H1 (cell line): Measurements from ENCODE around the gene HRH1.

Source experiments
- CEBPB ChIP-seq: IDR thresholded peaks from 2 replicates; pipeline ENCODE4 v1.6.1; 2012; ENCODE audit warnings: low read depth, low read length
- CTBP2 ChIP-seq: IDR thresholded peaks from 2 replicates; pipeline ENCODE4 v1.7.0; 2011; ENCODE audit warnings: borderline replicate concordance, mild to moderate bottlenecking, moderate library complexity, mixed read lengths, low read length; ENCODE audit not compliant: insufficient read depth, insufficient read length
- EZH2 ChIP-seq: fragments of 200-600 bp; sonication (generic); IDR thresholded peaks from 2 replicates; pipeline ENCODE4 v1.7.1; 2012; ENCODE audit warnings: low read depth, mild to moderate bottlenecking, moderate library complexity, low read length, inconsistent platforms; ENCODE audit not compliant: severe bottlenecking
- MAFK ChIP-seq: IDR thresholded peaks from 2 replicates; pipeline ENCODE4 v1.6.1; 2012; ENCODE audit warnings: low read depth, mild to moderate bottlenecking, improper control_type of control experiment, low read length
- POLR2A ChIP-seq, 2 experiments: IDR thresholded peaks; 1 replicate in 1 of 2; 2 replicates in 1 of 2; pipeline ENCODE4 v1.6.1; 2011; ENCODE audit warnings: low read depth in 2 of 2, low read length in 2 of 2, mild to moderate bottlenecking in 2 of 2; ENCODE audit errors: control extremely low read depth in 1 of 2
- POLR2AphosphoS5 ChIP-seq: IDR thresholded peaks from 2 replicates; pipeline ENCODE4 v1.6.1; 2011; ENCODE audit warnings: low read depth, low read length
- RAD21 ChIP-seq, 2 experiments: IDR thresholded peaks in 1 of 2; conservative IDR thresholded peaks in 1 of 2; 2 replicates each; pipeline ENCODE4 v1.6.1; 2011; ENCODE audit warnings: low read depth in 2 of 2, low read length in 2 of 2, improper control_type of control experiment in 1 of 2, inconsistent platforms in 1 of 2, mild to moderate bottlenecking in 1 of 2, moderate library complexity in 1 of 2
- SIN3A ChIP-seq, 2 experiments: IDR thresholded peaks in 1 of 2; conservative IDR thresholded peaks in 1 of 2; 2 replicates each; pipeline ENCODE4 v1.6.1; 2011 to 2012; ENCODE audit warnings: low read length in 2 of 2, improper control_type of control experiment in 1 of 2, low read depth in 1 of 2, mild to moderate bottlenecking in 1 of 2
- TF ChIP-seq, protein P1 (sequence below), 3 experiments: IDR thresholded peaks; 1 replicate in 2 of 3; 2 replicates in 1 of 3; pipeline versions ENCODE4 v1.5.1 to v1.6.1; 2011; ENCODE audit warnings: low read length in 3 of 3, mild to moderate bottlenecking in 3 of 3, inconsistent platforms in 2 of 3, low read depth in 1 of 3, moderate library complexity in 1 of 3; ENCODE audit not compliant: insufficient read depth in 1 of 3; ENCODE audit errors: control extremely low read depth in 1 of 3
- TF ChIP-seq, protein P2 (sequence below): IDR thresholded peaks from 2 replicates; pipeline ENCODE4 v1.6.1; 2012; ENCODE audit warnings: inconsistent platforms

DNA sequence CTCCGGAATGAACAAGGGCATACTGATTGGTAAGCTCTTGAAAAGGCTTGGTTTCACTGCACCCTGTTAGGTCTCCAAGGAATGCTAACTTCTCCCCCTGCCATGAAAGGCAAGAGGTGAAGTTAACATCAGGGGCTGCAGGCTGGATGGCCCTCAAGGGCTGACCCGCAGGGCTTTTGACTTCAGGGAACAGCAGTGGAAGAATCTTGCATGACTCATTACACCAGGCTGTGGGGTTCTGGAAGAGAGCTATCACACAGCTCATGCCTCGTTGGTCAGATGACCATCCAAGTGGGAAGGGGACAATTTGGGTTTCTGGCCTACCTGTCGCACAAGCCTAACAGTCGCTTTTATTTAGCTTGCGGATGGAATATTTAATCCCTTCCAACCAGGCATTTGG, 94.3 kb downstream of the HRH1 start:
- TF ChIP-seq POLR2AphosphoS5 (no peak), CEBPB (no peak), EZH2 (no peak), SIN3A (conservative IDR thresholded peaks at IDR 0.05 in 1 of 2, IDR thresholded peaks at IDR 0.05 in 1 of 2; ENCODE audit: low read depth in 1 of 2, low read length in 2 of 2) (no peak), POLR2A (IDR thresholded peaks at IDR 0.05; ENCODE audit: control extremely low read depth in 1 of 2, low read depth in 2 of 2, low read length in 2 of 2) (no peak), CTBP2 (no peak), MAFK (no peak), RAD21 (IDR thresholded peaks at IDR 0.05 in 1 of 2, conservative IDR thresholded peaks at IDR 0.05 in 1 of 2; ENCODE audit: low read depth in 2 of 2, low read length in 2 of 2) (no peak)
- TF ChIP-seq, protein P1, sequence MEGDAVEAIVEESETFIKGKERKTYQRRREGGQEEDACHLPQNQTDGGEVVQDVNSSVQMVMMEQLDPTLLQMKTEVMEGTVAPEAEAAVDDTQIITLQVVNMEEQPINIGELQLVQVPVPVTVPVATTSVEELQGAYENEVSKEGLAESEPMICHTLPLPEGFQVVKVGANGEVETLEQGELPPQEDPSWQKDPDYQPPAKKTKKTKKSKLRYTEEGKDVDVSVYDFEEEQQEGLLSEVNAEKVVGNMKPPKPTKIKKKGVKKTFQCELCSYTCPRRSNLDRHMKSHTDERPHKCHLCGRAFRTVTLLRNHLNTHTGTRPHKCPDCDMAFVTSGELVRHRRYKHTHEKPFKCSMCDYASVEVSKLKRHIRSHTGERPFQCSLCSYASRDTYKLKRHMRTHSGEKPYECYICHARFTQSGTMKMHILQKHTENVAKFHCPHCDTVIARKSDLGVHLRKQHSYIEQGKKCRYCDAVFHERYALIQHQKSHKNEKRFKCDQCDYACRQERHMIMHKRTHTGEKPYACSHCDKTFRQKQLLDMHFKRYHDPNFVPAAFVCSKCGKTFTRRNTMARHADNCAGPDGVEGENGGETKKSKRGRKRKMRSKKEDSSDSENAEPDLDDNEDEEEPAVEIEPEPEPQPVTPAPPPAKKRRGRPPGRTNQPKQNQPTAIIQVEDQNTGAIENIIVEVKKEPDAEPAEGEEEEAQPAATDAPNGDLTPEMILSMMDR (IDR thresholded peaks at IDR 0.05; ENCODE audit: control extremely low read depth in 1 of 3, insufficient read depth in 1 of 3, low read depth in 1 of 3, low read length in 3 of 3): no peak
- TF ChIP-seq, protein P2, sequence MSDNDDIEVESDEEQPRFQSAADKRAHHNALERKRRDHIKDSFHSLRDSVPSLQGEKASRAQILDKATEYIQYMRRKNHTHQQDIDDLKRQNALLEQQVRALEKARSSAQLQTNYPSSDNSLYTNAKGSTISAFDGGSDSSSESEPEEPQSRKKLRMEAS: no peak
